GM19035 (cell line): ENCODE measurements around the gene NCR1.
"Not testable (repeated sequence)": the region's sequence is repeated elsewhere in the genome, so short reads cannot be mapped to it uniquely, and the experiment has no call there.

Source experiments
- ATAC-seq: cut with Tn5 transposase; IDR thresholded peaks from one replicate; pipeline ENCODE4 v1.9.1; 2021; ENCODE audit not compliant: unreplicated experiment

The NCR1 gene

DNA sequence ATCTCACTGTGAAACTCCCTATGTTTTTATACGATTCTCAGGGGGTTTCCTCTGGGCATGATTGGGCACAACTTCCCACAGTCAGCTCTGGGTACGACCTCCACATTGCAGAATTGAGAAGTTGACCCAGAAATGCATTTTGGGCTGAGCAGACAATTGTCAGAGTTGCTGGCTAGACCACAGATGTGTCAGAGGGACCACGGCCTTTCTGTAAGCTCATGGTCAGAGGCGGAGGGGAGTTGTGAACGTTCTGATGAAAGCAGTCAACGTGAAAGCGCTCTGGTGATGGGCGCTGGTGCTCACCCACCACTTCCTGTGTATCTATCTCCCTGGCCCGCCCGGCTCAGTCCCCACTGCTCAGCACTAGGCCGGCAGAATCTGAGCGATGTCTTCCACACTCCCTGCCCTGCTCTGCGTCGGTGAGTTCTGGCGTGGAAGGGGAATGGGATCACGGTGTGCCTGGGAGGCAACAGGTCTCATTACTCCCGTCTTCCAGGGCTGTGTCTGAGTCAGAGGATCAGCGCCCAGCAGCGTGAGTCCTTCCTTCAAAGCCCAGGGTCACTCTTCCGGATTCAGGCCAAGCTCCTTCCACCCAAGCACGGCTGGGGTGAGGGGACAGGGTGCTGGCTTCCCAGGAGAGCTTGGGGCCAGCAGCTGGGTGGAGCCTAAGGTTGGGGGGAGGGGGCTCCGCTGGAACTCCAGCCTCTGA, at the start of gene NCR1:
TSS of gene NCR1 (plus strand) at position 346 of the 709 bp plus-strand sequence. CDS start at position 386, 40 bp downstream.
- ATAC-seq: no peak

- ATAC-seq: not testable (repeated sequence)
Measured at GRCh38 chr19:54858476-54858875, 47.5 kb upstream of the NCR1 start.

- not testable (repeated sequence) for ATAC-seq
Measured at GRCh38 chr19:54859421-54859820, 46.5 kb upstream of the NCR1 start.

DNA sequence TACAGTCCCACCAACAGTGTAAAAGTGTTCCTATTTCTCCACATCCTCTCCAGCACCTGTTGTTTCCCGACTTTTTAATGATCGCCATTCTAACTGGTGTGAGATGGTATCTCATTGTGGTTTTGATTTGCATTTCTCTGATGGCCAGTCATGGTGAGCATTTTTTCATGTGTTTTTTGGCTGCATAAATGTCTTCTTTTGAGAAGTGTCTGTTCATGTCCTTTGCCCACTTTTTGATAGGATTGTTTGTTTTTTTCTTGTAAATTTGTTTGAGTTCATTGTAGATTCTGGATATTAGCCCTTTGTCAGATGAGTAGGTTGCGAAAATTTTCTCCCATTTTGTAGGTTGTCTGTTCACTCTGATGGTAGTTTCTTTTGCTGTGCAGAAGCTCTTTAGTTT, 42.5 kb upstream of the NCR1 start:
- ATAC-seq: not testable (repeated sequence)

DNA sequence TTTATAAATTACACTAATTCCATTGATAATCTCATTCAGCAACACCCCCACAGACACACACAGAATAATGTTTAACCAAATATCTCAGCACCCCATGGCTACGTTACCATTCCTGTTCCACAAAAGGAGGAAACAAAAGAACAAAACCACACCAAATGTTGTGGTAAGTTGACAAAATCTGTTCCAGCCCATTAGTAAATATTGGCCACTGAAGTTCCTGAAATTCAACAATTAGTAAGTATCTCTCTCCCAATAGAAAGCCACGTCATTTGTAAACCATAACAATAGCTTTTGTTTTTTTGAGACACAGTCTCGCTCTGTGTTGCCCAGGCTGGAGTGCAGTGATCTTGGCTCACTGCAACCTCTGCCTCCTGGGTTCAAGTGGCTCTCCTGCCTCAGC, 34.3 kb upstream of the NCR1 start:
- ATAC-seq: no peak

DNA sequence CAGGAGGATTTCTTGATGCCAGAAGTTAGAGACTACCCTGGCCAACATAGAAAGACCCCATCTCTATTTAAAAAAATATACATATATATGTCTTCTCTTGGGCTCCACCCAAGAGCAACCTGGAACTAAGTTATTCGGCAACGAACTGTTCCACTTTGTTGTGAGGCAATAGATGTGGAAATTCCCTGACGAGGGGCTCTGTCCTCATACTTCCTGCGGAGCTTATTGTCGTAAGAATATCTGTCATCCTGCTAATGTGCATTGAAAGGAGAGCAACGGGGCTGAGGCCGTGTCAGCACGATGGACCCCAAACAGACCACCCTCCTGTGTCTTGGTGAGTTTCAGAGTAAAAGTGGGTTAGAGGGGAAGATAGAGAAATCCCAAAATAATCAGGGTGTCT, 32.0 kb upstream of the NCR1 start, which contains the start of gene FCAR:
TSS of gene FCAR (plus strand) at position 246 of the 400 bp plus-strand sequence. CDS start at position 301, 55 bp downstream.
- no peak for ATAC-seq

DNA sequence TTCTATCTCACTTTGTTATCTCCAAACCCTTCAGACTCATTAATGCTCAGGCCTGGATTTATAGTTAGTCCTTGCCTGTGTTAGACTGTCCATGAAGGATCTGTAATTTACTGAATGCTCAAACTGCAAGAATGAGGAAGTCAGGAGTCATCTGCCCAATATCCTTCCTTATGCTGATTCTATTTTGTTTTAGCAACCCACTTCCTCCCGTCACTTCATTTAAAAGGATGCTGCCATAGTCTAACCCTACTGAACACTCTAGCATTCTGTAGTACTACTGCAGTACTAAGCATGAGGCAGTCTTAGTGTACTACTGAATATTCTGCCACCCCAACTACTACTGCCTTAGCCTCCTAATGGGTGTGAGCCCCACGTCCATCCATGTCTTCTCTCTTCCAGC, 30.4 kb upstream of the NCR1 start:
- ATAC-seq: no peak

GRCh38 chr19:54877471-54877870, 28.5 kb upstream of the NCR1 start:
- no peak for ATAC-seq

- ATAC-seq: no peak
Measured at GRCh38 chr19:54881884-54882283, 24.1 kb upstream of the NCR1 start.

DNA sequence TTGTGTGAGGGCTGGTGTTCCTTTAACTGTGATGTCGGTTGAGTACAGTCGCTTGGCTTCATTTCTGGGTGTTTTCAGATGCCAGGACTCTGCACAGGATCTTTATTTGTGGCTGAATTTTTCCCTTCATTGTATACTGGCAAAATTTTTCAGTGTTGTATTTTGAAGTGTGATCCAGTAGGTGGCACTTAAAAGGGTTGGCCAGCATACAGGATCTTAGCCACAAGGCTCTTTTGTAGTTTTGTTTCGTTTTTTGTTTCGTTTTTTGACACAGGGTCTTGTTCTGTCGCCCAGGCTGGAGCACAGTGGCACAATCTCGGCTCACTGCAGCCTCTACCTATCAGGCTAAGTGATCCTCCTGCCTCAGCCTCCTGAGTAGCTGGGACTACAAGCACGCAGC, 23.2 kb upstream of the NCR1 start:
- ATAC-seq: no peak

- no peak for ATAC-seq
Measured at GRCh38 chr19:54883228-54883627, 22.7 kb upstream of the NCR1 start.

DNA sequence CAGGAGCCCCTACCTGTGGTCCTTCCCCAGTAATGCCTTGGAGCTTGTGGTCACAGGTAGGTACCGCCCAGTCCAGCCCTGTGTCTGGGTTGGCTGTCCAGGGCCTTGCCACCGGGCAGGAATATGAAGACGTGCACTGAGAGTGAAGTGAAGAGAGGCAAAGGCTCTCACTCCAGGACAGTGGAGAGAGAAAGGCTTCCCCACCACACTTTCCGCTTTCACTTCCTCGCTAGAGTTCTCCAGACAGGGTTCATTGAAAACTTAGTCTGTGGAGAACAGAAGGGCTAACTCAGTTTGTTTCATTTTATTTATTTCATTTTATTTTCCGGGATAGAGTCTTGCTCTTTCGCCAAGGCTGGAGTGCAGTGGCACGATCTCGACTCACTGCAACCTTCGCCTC, 17.7 kb upstream of the NCR1 start:
- no peak for ATAC-seq

DNA sequence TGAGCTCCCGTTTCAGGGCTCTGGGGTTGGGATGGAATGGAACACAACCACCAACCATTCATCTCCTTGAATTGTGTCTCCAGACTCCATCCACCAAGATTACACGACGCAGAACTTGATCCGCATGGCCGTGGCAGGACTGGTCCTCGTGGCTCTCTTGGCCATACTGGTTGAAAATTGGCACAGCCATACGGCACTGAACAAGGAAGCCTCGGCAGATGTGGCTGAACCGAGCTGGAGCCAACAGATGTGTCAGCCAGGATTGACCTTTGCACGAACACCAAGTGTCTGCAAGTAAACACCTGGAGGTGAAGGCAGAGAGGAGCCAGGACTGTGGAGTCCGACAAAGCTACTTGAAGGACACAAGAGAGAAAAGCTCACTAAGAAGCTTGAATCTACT, 16.4 kb upstream of the NCR1 start:
- no peak for ATAC-seq

- no peak for ATAC-seq
Measured at GRCh38 chr19:54893406-54893805, 12.5 kb upstream of the NCR1 start.

- not testable (repeated sequence) for ATAC-seq
Measured at GRCh38 chr19:54894106-54894505, 11.8 kb upstream of the NCR1 start.

DNA sequence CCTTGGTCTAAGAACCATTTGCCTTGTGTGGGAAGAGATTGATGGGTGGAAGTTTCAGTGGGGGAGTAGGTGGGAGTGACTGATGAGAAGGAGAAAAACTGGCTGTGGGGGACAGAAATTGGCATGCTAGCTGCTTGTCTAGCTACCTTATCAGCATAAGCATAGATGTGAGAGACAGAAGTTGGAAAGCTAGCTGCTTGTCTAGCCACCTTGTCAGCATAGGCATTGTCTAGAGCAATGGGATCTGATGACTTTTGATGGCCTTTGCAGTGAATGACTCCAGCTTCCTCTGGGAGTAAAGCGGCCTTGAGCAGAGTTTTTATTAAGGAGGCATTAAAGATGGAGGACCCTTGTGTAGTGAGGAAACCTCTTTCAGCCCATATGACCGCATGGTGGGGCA, 9.9 kb upstream of the NCR1 start:
- ATAC-seq: no peak

DNA sequence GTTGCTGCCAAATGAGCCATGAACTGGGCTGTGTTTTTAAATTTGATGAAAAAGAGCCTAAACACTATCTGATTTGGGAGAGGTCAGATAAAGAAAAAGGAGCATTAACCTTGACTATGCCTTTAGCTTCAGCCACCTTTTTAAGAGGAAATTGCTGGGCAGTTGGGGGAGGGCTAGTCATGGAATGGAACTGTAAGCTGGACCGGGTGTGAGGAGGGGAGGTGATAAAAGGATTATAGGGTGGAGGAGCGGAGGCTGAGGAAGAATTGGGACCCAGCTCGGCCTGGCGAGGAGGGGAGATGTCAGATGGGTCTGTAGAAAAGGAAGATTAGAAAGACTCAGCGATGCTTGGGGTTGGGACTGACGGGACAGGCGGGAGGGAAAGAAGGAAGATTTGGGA, 7.3 kb upstream of the NCR1 start:
- not testable (repeated sequence) for ATAC-seq

GRCh38 chr19:54899646-54900045, 6.3 kb upstream of the NCR1 start:
- ATAC-seq: not testable (repeated sequence)

DNA sequence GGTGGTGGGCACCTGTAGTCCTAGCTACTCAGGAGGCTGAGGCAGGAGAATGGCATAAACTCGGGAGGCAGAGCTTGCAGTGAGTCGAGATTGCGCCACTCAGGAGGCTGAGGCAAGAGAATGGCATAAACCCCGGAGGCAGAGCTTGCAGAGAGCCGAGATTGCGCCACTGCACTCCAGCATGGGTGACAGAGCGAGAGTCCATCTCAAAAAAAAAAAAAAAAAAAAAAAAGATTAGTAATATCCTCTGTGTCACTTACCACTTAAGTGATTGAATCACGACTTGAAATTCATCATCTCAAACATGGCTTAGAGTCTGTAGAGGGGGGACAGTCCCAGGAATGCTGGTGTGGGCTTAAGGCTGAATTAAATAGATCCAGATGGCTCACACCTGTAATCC, 4.8 kb upstream of the NCR1 start:
- not testable (repeated sequence) for ATAC-seq

GRCh38 chr19:54902061-54902460, 3.9 kb upstream of the NCR1 start:
- no peak for ATAC-seq

DNA sequence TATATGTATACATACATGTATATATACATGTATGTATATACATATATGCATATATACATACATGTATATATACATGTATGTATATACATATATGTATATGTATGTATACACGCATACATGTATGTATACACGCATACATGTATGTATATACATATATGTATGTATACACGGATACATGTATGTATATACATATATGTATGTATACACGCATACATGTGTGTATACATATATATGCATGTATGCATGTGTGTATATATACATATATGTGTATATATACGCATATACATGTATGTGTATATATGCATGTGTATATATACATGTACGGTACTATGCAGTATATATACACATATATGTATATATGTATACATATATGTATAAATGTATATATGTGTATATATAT, 2.6 kb upstream of the NCR1 start:
- ATAC-seq: no peak

DNA sequence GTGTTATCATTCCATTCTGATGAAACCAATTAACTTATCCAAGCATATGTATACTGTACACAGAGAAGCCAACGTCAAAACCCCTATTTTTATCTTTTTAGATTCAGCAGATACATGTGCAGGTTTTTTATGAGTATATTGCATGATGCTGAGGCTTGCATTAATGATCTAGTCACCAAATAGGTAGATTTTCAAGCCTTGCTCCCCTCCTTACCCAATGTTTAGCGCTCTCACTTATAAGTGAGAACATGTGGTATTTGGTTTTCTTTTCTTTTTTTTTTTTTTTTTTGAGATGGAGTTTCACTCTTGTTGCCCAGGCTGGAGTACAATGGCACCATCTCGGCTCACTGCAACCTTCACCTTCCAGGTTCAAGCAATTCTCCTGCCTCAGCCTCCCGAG, 1.7 kb upstream of the NCR1 start:
- not testable (repeated sequence) for ATAC-seq

DNA sequence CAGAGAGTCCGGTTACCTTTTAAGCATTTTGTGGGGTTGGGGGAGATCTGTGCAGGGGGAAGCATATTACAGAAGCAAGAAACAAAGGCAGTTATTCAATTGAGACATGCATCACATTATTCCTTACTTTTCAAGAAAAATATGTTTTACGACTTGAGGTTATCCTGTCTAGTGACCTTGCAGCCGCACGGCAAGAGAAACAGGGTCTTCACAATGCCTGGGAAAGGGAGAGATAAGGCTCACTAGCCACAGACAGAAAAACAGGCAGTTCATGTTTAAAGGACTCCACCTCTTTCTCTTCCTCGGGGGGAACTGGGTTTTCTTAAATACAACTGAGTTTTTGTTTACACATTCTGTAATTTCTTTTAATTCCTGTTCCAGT, 536 bp upstream of the NCR1 start:
- ATAC-seq: no peak
